GM21423 (cell line): ENCODE measurements around the gene AKAP5.
A peak's percentile ranks its signal among the peaks of the same experiment; 100 is the strongest.
"Not testable (repeated sequence)": the region's sequence is repeated elsewhere in the genome, so short reads cannot be mapped to it uniquely, and the experiment has no call there.

ENCODE experiments used
- ATAC-seq: cut with Tn5 transposase; IDR thresholded peaks from one replicate; pipeline ENCODE4 v1.9.1; 2021; ENCODE audit warnings: mild to moderate bottlenecking, moderate library complexity; ENCODE audit not compliant: unreplicated experiment

The AKAP5 gene

DNA sequence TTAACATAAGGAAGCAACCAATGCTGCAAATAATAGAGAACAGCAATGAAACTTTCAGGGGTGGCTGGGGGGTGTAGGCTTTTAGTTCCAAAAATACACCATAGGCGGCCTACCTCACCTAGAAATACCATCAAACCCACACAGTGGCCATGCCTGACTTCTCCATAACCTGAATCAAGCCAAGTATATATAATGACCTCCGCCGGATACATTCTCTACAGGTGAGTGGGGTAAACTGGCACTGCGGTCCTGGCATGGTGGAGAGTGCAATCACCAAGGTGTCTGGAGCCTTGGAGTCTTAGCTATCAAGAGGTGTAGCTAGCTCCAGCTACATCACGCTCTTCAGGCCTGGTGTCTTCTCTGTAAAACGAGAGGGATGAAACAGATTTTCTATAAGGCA is 37.2 kb downstream of the AKAP5 start:
- no peak for ATAC-seq

- ATAC-seq: peak; percentile 1
Measured at GRCh38 chr14:64502887-64503433, 37.7 kb downstream of the AKAP5 start.

DNA sequence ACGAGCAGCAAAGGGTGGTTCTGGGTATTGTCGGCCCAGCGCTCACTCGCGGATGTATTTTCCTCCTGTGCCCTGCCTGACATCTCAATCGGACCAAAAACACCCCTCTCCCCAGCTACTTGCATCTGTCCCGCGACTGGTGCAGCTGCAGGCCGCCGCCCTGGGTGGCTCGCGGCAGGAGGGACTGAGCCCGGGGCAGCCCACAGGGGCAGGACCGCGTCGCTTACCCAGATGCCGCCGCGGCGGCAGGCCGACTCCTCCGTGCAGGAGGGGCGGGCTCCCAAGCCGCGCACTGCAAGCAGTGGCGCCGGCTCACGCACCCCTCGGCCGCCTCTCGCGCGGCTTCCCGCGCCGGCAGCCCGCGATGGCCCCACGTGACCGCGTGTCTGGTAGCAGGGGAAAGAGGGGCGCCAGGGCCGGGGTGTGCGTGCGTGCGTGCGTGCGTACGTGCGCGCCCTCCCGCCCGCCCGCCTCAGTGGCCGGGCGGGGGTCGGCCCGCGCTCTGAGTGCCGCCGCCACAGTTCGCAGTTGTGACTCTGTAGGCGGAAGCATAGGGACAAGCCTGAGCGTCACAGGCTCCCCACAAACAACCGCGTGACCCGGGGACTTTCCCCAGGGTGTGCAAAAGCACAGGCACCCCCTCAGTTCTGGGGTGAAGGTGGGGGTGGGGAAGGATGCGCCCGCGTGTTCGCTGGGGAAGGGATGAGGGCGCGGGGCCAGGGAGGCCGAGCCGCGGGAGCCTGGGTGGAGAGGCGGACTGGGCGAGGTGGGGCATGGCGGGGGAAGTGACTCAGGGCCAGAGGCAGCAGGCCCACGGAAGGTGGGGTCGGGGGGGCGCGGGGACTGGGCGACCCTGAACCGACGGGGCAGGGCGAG is 38.4 kb downstream of the AKAP5 start, which contains the start of gene ZBTB25:
Gene ZBTB25 (minus strand): TSS at position 405 of the 876 bp plus-strand sequence. CDS start 13,305 bp downstream, outside the sequence.
- ATAC-seq: peak; percentile 58

DNA sequence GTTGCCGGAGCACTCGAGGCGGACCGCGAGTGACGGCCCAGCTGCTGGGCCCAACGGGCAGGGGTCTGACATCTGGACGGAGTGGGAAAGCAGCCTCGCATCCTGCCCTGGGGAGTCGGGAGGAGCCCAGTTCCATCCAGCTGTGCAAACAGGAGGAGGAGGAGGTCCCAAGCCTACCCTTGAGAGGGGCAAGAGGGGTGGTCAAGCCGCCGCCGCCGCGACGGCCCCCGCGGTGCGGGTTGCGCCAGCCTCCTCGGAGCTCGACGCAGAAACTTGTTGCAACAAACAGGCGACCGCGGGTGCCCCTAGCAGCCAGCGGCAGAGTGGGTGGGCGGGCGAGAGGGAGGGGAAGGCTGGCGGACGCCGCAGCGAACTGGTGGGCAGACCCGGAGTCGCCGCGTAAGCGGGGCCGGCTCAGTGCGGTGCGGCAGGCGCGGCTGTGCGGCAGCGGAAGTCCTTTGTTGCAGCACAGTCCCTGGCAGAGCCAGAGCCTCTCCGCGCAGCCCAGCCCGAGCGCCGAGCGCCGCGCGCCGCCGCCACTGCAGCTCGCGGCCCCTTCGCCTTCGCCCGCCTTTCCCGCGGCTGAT is 39.1 kb downstream of the AKAP5 start, which contains the start of gene ZBTB1:
Gene ZBTB1 (plus strand): TSS at position 461 of the 587 bp plus-strand sequence. CDS start 16,735 bp downstream, outside the sequence.
- peak; percentile 27 for ATAC-seq

DNA sequence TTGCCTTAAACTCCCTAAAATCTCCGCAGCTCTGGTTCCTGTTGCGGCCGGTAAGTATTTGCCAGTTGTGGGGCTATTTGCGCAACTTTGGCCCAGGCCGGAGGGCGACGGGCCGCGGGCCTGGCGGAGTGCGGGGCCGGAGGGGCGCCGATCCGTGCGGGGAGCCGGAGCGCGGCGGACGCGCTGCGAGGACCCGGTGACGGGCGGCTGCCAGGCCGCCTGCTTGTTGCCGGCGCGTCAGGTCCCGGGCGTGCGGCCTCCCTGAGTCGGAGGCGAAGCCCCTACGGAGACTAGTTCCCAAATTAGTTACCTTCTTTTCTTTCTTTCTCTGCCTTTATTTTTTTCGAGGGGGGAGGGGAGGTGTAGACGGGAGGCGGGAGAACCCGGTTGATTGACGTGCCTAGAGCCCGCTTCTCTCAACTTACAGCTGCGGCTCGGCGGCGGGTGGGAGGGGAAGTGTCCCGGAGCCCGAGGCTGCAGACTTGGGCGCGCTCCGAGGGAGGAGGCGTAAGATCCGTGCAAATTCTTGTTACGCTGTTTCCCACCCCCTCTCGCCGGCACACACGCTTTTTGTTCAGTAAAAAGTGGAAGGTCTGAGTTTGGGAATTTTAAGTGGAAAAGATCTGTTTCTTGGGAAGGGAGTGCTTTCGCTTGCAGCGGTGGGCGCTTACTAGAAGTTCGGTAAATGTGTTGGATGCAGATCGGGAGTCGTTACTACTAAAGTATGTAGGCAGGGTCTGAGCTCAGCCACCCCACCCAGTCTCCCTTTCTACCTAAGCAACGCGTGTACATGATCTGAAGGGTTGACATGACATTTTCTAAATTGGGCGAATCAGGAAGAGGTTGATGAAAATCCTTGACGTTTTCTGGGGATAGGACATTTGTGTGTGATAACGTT is 39.8 kb downstream of the AKAP5 start:
- peak; percentile 31 for ATAC-seq

GRCh38 chr14:64506721-64507120 is 41.4 kb downstream of the AKAP5 start:
- ATAC-seq: no peak

DNA sequence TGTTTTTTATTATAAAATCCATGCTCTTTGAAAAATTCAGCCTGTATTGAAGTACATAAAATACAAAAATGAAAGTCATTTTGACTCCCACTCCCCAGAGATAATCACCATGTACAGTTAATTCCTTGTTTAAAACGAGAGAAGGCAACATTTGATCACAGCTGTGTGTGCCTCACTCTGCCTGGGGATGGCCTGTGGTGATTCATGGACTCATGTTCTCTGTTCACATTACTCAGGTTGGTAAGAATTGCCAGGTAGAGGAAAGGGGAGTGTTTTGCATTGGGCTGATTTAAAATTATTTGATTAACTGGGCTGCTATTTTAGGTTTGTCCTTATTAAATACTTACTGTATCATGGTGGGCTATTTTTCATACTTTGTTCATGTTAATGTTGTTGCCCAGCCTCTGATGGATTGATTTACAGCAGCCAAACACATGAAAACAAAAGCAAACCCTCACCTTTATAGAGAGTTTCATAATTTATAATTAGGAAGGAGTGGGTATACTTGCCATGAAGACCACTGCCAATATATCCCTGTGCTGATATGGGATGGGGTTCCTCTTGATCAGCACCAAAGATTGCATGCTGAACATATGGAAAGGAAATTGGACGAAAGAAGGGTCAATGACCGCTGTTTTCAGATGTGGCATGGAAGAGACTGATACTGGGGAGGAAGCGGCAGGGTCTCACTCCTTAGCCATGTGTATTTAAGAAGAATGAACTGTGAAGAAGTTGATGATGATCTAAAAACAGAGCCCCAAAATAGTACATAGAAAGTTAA is 42.3 kb downstream of the AKAP5 start:
- ATAC-seq: no peak

GRCh38 chr14:64508215-64508776 is 43.0 kb downstream of the AKAP5 start:
- ATAC-seq: no peak

DNA sequence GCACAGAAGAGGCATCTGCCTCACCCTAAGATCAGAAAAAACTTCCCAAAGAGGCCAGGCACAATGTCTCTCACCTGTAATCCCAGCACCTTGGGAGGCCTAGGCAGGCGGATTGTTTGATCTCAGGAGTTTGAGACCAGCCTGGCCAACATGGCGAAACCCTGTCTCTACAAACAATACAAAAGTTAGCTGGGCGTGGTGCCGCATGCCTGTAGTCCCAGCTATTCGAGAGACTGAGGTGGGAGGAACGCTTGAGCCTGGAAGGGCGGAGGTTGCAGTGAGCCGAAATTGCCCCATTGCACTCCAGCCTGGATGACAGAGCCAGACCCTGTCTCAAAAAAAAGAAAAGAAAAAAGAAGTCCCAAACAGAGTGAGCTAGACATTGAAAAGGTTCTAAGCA is 43.7 kb downstream of the AKAP5 start:
- ATAC-seq: no peak

DNA sequence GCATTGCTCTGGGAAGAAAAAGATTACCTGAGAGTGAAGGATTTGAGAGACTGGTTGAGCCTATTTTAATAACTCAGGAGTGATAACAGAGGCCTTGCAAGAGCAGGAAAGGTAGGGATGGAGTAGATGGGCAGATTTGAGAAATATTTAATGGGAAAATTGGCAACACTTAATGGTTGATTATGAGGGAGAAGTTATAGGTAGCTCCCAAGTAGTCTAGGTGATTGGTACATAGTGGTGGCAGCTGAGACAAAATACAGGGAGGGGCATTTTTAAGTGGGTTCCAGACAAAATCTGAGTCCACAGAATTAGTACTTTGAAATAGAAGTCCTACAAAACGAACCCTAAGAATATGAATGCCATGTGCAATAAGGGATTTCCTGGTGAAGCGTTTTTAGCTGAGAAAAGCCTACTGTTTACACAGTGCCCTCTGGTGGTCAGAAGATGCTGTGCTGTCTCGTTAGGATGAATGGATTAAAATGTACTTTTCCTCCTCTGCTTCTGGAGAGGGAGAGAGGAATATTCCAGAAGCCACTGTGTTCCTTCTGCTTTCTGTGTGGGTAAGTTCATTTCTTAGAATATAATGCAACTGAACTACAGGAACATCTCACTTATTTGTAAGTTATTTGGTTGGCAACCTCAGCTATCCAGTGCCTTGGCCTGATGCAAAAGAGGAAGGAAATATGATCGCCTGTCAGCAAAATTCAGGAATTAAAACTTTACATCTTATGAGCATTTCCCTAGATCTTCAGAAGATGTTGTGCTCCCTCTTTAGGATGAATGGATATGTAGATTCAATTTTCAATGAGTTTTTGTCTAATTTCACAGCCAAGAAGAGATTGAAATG is 45.7 kb downstream of the AKAP5 start:
- ATAC-seq: no peak

- ATAC-seq: no peak
Measured at GRCh38 chr14:64513271-64513670, 48.0 kb downstream of the AKAP5 start.

DNA sequence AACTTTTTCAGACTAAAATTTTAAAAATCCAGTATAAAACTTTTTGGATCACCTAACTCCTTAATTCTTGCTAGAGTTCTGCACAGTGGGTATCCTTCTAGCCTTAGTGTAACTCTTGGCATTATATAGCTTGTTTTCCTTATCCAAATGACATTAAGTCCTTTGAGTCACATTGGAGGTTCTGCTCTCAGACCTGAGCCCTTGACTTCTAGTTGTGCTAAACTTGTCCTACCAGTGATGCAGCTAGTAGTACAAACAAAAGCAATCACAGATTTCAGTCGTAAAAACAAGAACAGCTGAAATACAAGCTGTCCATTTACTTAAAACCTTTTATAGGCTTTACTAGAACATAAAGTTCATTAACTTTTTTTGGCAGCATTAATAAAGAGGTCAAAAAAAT is 49.8 kb downstream of the AKAP5 start:
- no peak for ATAC-seq

DNA sequence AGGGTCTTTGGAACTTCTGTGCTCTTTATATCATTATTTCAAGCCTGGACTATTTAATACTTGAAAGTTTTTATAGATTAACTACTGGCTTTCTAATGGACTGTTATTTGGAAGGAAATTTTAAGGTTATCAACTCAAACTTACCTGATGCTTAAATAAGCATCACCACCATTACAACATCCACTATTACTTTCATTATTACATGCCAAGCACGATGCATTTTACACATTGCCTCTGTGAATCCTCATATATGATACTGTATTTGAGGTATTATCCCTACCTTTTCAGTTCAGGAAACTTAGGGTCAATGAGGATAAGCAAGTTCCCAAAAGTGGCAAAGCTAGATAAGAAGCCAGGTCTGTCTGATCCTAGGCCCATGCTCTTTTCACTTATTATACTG is 51.7 kb downstream of the AKAP5 start:
- ATAC-seq: no peak

GRCh38 chr14:64517667-64518066 is 52.4 kb downstream of the AKAP5 start:
- not testable (repeated sequence) for ATAC-seq

GRCh38 chr14:64518229-64518628 is 52.9 kb downstream of the AKAP5 start:
- no peak for ATAC-seq

- ATAC-seq: no peak
Measured at GRCh38 chr14:64520699-64521098, 55.4 kb downstream of the AKAP5 start.

- no peak for ATAC-seq
Measured at GRCh38 chr14:64522591-64523355, 57.5 kb downstream of the AKAP5 start.
